ENCODE data around the gene PCNA. TPM values are rescaled to one million over a fixed set of nuclear protein-coding genes. Genes with fewer than 3 reads are reported as not detected.

PCNA gene
- total and polyA plus RNA-seq, 2 of the 4 experiments (the other 2 are of a cell fraction), result 155 to 213 TPM

GRCh38 chr20:5074232-5074674 lies 45.5 kb downstream of the PCNA start:
- Histone ChIP-seq H2AK9ac (replicated peaks; ENCODE audit: low read depth, low read length, poor library complexity) (no peak overlapping the region), H3K36me3 (ENCODE audit: control insufficient read depth, insufficient read depth, low read length) (no peaks in the 10 kb centered on the region), H3K14ac (replicated peaks; ENCODE audit: low read depth, low read length) (no peak overlapping the region), H3K9me1 (ENCODE audit: insufficient read depth, low read length) (no peaks in the 10 kb centered on the region), H3K56ac (ENCODE audit: extremely low read depth, insufficient read depth, low read length) (no peak overlapping the region), H3K9me3 (ENCODE audit: control insufficient read depth, insufficient read depth, low read length) (no peaks in the 10 kb centered on the region), H2BK15ac (ENCODE audit: low read depth, low read length) (no peak overlapping the region), H3K27me3 (ENCODE audit: control insufficient read depth, insufficient read depth, low read length) (no peaks in the 10 kb centered on the region), H3K4me1 (ENCODE audit: control insufficient read depth, insufficient read depth, low read length) (peaks cover 11% of the 10 kb centered on the region), H3K4me2 (ENCODE audit: low read depth, low read length) (no peak overlapping the region), H2AFZ (replicated peaks; ENCODE audit: low read length, poor library complexity) (no peak overlapping the region), H2AK5ac (ENCODE audit: low read depth, low read length) (no peak overlapping the region), H3K9ac (ENCODE audit: low read depth, low read length) (no peak overlapping the region), H4K8ac (ENCODE audit: low read depth in 2 of 2, low read length in 2 of 2) (no peak overlapping the region), H4K20me1 (ENCODE audit: insufficient read depth, low read length) (no peaks in the 10 kb centered on the region), H4K5ac (ENCODE audit: low read depth, low read length) (no peak overlapping the region), H3K18ac (ENCODE audit: low read depth, low read length) (no peak overlapping the region), H3K79me1 (ENCODE audit: low read depth in 1 of 2, low read length in 2 of 2) (no peaks in the 10 kb centered on the region), H2BK5ac (ENCODE audit: low read depth, low read length, poor library complexity, severe bottlenecking) (no peak overlapping the region), H3K27ac (ENCODE audit: insufficient read depth, low read length) (no peak overlapping the region), H3K4ac (ENCODE audit: low read depth, low read length) (no peak overlapping the region), H4K91ac (ENCODE audit: insufficient read depth, low read depth, low read length) (no peak overlapping the region), H2BK120ac (ENCODE audit: low read depth, low read length) (no peak overlapping the region), H2BK20ac (ENCODE audit: low read depth, low read length) (no peak overlapping the region), H3K4me3 (ENCODE audit: insufficient read depth, low read depth, low read length) (no peak overlapping the region), H3K23ac (ENCODE audit: low read depth, low read length) (no peak overlapping the region)
- TF ChIP-seq MAZ (IDR thresholded peaks at IDR 0.05; ENCODE audit: borderline replicate concordance, low read depth, low read length) (no peak), MXI1 (IDR thresholded peaks at IDR 0.05; ENCODE audit: borderline replicate concordance, low read depth, low read length) (no peak), CHD1 (IDR thresholded peaks at IDR 0.05; ENCODE audit: low read depth, low read length) (no peak), RFX5 (IDR thresholded peaks at IDR 0.05; ENCODE audit: low read depth, low read length) (no peak), RAD21 (IDR thresholded peaks at IDR 0.05; ENCODE audit: low read length) (no peak), CEBPB (IDR thresholded peaks at IDR 0.05; ENCODE audit: low read depth, low read length) (no peak), FOS (IDR thresholded peaks at IDR 0.05; ENCODE audit: low read depth, low read length) (no peak), ELK1 (IDR thresholded peaks at IDR 0.05; ENCODE audit: borderline replicate concordance, low read depth, low read length) (no peak), RCOR1 (IDR thresholded peaks at IDR 0.05; ENCODE audit: insufficient replicate concordance, low read length) (no peak), POLR2A (IDR thresholded peaks at IDR 0.05; ENCODE audit: low read depth, low read length) (no peak), SMC3 (IDR thresholded peaks at IDR 0.05; ENCODE audit: low read depth, low read length) (no peak), MAFK (IDR thresholded peaks at IDR 0.05; ENCODE audit: low read depth, low read length) (no peak), NFE2L2 (IDR thresholded peaks at IDR 0.05; ENCODE audit: low read depth, low read length) (no peak), BHLHE40 (IDR thresholded peaks at IDR 0.05; ENCODE audit: low read depth, low read length) (no peak), CTCF (conservative IDR thresholded peaks at IDR 0.05; ENCODE audit: low read depth, low read length) (no peak), USF2 (IDR thresholded peaks at IDR 0.05; ENCODE audit: low read depth, low read length) (no peak)
- no TSS peak for BruUV-seq (replicated peaks)
- dilution Hi-C loops (cut with HindIII; ENCODE audit: low sequenced_read_pairs, unreplicated experiment), result no loop called here
- POLR2A ChIA-PET (ENCODE audit: unreplicated experiment), result no interaction called here
- intact Hi-C loops (cut with micrococcal nuclease), result no loop called here
- DNase-seq (no peak), ATAC-seq (ENCODE audit: low read depth) (no peak)
- no CpG with 5 or more reads among the region's 3 CpGs for WGBS, 2 experiments (ENCODE audit: extremely low coverage in 2 of 2, insufficient read length in 1 of 2)
- CTCF ChIA-PET, result no interaction called here
- in situ Hi-C loops (cut with MboI; ENCODE audit: low sequenced_read_pairs), result no loop called here
